ENCODE data around the gene AGBL1.

- TF ChIP-seq CTCF (IDR thresholded peaks at IDR 0.05) (no peak), POLR2A (IDR thresholded peaks at IDR 0.05) (no peak)
Measured at GRCh38 chr15:86919581-86919980, 839.9 kb downstream of the AGBL1 start.

Measured in right lobe of liver (tissue), 4 donors.